Pulmonary artery endothelial cell (primary cell): ENCODE data around the gene FASN. TPM values are rescaled to one million over a fixed set of nuclear protein-coding genes. Genes with fewer than 3 reads are reported as not detected.

Source experiments
- DNase-seq: peaks from one replicate; pipeline ENCODE4 v3.0.0-alpha.2; 2011; ENCODE audit warnings: low read depth, low spot score
- total RNA-seq: library from RNA; depleted of rRNA; stranded (reverse); fragments of >200 nt; gene quantifications from 2 replicates; pipeline ENCODE4 v1.2.3, GENCODE V29; 2014

FASN gene
- total RNA-seq, 1 donor from 2014 or later: 106 TPM

DNA sequence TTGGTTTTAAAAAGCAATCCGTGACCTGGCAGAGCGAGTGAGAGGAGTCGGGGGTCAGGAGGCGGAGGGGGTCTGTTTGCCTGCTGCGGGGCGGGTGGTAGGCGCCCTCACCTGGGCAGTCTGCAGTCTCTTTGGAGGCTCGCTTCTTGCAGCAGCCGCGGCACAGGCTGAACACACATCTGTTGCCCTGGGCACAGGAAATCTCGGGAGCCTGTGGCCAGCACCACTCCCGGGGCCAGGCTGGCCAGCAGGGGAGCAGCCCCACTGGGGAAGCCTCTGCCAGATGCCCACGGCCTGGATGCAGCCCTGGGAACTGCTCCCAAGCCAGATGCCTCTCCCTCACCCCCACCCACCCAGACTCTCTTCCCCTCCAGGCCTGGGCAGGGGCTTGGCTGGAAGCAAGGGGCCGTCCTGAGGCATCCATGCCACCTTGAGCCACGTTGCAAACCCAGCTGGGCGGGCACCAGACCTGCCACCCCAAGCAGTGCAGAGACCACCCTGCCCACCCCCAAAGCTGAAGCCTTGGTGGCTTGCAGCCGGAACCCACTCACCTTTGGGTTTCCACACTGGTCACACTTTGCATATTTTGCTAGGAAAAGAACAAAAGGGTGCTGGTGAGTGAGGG, 39.7 kb downstream of the FASN start:
- no peak for DNase-seq

DNA sequence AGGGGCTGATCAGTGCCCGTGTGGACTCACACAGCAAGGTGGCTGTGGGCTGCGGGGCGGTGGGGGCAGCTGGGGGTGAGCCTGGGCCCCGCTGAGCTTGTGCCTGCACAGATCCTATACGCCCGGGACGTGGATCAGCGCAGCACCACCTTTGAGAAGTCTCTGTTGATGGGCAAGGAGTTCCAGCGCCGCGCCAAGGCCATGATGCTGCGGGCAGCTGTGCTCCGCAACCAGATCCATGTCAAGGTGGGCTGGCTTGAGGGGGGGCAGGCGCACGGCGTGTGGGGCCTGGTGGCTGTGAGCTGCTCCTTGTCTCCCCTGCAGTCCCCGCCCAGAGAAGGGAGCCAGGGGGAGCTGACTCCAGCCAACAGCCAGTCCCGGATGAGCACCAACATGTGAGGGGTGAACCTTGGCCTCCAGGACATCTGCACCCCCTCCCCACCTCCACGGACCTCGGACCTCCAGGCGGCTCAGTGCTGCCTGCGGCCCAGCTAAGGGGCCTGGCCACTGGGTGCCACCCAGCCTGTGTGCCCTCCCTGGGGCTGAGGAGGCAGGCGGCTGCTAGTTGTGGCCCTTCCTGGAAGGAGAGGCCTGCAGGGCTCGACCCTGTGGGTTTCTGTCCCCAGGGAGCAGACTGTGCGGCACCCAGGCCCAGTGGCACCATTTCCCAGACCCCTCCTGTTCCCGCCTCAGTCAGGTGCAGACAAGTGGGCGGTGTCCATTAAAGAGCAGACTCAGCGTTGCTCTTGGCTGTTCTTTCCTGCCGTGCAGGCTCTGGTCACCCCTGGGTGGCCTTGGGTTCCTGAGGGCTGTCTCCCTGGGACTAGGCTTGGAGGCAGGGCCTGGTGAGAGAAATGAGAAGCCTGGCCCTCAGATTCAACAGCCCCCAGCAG, 41.1 kb downstream of the FASN start:
- DNase-seq: no peak

DNA sequence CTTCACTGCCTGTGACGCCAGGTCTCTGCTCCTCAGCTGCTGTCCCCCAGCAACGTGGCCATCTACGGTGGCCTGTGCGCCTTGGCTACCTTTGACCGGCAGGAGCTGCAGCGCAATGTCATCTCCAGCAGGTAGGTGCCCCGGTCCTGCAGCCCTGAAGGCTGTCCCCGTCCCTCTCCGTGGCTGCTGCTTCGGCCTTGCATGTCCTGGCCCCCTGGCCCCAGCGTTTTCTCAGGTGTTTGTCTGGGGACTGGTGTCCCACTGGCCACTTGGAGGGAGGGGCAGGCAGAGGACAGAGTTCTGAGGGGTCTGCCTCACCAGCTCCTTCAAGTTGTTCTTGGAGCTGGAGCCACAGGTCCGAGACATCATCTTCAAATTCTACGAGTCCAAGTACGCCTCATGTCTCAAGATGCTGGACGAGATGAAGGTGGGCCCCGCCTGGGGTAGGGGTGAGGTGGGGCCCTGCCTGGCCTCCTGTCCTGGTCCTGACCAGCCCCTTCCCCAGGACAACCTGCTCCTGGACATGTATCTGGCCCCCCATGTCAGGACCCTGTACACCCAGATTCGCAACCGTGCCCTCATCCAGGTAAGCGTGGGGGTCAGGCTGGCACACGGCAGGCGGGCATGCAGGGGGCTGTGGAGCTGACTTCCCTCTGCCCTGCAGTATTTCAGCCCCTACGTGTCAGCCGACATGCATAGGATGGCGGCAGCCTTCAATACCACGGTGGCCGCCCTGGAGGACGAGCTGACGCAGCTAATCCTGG, 41.9 kb downstream of the FASN start:
- DNase-seq: no peak

DNA sequence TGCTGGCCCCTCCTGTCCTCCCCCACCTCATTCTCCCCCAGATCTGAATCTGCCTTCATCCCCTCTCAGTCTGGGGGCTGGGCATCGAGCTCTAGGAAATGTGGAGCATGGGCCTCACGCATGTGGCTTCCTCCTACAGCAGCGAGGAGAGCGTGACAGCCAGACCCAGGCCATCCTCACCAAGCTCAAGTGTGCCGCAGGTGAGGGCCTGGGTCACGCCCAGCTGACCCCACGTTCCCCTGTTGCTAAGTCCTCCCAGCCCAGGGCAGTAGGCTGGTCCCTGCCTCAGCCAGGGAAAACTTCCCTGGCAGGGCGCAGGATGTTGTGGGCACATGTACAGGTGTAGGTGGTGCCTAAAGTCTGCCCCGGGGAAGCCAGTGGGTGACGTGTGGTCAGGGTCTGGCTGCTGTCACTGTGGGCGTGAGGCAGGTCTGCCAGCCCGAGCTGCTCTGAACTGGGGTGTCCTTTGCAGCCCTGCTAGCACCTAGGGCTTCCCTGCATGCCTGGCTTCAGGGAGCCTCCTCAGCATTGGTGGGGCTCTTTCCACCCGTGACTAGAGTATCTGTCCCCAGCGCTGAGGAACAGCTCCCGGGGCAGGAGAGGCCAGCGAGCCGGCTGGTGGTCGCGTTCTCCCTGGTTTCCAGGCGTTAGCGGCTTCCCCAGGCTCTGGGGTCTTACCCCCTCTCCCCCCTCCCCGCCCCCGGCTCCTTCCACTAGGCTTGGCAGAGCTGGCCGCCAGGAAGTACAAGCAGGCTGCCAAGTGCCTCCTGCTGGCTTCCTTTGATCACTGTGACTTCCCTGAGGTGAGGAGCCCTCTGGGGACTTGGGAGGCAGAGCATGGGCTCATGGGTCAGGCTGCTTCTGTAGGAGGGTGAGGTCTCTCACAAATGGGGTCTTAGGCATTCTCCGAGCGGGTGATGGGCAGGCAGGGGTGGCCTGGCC, 42.7 kb downstream of the FASN start:
- no peak for DNase-seq

DNA sequence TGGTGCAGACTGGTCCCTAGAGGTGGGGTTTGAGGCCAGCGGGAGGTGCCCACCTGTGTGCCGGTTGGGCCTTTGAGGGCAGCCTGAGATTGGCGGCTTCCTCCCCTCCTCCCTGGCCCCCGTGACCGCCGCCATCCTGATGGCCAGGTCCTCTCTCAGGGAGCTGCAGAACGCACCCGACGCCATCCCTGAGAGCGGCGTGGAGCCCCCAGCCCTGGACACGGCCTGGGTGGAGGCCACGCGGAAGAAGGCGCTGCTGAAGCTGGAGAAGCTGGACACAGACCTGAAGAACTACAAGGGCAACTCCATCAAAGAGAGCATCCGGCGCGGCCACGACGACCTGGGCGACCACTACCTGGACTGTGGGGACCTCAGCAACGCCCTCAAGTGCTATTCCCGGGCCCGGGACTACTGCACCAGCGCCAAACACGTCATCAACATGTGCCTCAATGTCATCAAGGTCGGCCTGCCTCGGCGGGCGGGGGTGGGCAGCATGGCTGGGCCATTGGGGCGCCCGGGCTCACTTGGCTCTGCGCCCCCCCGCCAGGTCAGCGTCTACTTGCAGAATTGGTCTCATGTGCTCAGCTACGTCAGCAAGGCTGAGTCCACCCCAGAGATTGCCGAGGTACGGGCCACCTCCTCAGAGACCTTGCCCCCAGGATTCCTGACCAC, 43.5 kb downstream of the FASN start:
- no peak for DNase-seq

DNA sequence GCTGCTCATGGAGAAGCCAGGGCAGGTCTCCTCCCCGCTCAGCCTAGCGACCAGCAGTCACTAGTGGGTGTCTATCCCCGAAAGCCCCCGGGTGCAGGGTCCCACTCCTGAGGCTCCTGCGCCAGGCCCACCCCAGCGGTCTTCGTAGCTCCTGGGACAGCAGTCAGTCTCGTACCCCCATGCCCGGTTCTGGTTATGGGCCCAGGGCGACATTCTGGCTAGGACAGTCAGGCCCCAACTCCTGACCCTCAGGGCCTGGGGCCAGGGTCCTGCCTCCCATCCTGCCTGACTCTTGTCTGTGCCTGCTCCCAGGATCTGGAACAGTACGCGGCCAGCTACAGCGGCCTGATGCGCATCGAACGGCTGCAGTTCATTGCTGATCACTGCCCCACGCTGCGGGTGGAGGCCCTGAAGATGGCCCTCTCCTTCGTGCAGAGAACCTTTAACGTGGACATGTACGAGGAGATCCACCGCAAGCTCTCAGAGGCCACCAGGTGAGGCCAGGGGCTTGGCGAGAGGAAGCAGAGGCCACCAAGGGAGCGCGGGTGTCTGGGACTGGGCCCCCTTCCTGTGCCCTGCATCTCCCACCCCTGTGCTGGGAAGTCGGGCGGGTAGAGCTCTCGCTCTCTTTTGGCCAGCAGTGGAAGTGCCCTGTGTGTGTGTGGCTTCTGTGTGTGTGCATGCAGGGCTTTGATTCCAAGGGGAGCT, 44.3 kb downstream of the FASN start:
- DNase-seq: no peak

DNA sequence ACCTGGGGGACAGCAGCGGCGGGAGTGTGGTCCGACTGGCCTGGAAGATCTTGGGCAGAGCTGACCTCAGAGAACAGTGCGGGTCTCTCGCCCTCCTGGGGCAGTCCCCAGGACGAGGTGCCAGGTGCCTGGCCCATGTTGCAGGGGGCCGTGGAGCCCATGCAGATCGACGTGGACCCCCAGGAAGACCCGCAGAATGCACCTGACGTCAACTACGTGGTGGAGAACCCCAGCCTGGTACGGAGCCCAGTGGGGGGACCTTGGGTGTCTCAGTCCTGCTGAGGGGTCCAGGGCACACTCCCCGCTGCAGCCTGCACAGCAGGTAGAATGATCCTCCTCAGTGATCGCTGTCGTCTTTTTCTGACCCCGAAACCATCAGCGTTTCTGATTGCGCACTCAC, 44.9 kb downstream of the FASN start:
- no peak for DNase-seq

DNA sequence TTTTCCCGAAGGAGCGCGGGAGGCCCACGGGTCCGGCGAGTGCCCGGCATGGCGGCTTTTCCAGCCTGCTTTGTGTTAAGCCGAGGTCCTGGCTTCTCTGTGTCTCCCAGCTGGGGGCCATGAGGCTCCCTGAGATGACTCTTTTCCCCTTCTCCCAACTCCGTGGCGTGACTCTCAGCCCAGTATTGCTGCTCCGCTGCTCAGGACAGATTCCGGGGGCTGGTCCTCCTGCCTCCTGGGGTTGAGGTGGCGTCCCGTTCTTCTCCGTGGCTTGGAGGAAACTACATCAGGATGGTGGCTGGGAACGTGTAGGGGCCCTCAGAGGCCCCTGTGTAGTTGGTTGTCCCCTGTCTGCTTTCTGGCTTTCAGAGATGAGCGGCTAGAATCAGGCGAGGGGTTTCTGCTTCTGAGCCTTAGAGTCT, 45.4 kb downstream of the FASN start:
- DNase-seq: no peak

DNA sequence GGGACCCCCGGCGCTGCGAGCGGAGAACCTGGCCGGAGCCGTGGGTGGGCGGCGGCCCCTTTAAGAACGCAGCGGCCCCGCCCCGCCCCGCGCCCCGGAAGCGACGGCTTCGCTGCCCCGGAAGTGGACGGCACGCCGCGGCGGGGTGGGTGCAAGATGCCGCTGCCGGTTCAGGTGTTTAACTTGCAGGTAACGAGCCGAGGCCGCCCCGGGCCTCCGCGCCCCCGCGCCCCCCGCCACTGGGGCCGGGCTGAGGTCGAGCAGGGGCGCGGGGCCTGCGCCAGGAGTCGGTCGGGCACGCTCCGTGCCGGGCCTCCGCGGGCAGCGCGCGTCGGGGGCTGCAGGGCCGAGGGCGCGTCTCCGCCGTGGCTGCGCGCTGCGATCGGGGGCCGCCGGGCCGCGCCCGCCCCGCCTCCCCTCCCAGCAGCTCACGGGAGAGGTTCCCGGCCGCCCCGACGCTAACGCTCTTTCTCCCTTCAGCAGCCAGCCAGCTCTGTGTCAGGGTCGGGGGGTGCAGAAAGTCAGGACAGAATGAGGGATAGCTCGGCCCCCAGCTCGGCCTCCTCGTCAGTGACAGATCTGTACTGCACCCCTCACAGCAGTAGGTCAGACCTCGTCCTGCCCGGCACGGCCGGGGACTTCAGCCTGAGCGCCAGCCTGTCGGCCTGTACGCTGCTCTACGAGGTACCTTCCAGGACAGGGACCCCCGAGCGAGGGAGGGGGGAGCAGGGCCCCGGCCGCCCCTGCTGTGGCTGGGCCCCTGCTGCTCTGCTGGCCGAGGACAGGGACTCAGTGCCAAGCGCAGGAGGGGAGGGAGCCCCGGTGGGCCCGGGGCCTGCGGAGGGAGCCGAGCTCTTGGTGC, 46.0 kb downstream of the FASN start, which contains the start of the genes GPS1 and RFNG:
TSS of gene GPS1 (plus strand) at position 123 of the 862 bp plus-strand sequence. CDS start at position 157, 34 bp downstream.
TSS of gene RFNG (minus strand) at position 36 of the 862 bp plus-strand sequence. CDS start 45 bp downstream, outside the sequence.
- no peak for DNase-seq

DNA sequence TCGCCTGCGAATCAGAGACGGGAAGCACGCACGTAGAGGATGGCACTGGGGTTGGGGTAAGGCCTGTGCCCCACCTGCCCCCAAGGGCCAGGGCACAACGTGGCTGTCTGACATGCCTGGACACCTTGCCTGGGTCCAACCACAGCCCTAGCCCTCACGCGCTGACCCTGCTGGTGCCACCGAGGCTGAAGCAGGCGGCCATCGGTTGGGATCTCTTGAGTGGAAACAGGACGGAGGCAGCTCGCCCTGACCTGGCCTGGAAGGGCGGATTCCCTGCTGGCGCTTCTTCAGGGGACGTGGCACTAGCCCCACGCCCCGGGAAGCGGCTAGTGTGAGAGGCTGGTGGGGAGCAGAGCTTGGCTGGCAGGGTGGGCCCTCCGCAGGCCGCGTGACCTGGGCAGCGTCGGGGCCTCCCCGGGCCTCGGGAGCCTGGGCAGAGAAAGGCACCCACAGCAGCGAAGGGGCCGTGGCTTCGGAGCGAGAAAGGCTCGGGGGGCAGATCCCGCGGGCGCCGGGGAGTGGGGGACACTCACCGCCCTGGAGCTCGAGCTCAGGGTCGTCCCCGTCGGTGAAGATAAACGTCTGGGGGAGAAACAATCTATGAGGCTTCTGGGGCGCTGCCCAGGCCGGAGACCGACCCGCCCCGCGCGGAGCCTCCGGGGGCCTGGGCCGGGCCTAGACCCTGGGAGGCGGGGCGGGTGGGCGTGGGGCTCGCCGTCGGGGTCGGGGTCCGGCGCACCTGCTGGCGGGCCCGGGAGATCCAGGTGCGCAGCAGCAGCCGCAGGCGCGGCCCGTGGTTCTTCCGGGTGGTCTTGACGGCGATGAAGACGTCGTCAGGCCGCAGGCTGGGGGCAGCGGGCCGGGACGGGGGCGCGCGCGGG, 47.0 kb downstream of the FASN start:
- no peak for DNase-seq

DNA sequence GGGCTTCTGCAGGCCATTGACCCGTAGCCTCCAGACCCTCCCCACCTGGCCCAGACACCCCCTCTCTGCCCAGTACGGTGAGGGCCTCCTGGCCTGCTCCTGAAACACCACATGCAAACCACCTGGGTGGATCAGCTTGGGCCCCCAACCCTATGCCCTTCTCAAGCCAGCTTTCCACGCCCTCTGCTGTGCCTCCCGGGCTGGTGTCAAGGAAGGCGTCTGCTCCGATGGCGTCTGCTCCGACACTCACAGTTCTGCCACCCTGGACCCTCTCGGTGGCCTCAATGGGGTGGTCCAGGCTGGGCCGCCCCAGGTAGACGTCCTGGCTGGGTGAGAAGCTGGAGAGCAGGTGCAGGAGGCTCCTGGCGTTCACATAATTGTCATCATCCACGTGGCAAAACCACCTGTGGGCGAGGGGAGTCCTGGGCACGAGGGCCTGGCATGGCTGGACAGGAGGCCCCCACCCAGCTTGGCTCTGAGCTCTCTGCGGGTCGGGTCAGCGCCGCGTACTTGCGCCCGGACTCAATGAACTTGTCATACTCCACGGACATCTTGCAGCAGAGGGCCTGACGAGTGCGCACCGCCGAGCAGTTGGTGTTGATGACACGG, 47.8 kb downstream of the FASN start:
- no peak for DNase-seq

DNA sequence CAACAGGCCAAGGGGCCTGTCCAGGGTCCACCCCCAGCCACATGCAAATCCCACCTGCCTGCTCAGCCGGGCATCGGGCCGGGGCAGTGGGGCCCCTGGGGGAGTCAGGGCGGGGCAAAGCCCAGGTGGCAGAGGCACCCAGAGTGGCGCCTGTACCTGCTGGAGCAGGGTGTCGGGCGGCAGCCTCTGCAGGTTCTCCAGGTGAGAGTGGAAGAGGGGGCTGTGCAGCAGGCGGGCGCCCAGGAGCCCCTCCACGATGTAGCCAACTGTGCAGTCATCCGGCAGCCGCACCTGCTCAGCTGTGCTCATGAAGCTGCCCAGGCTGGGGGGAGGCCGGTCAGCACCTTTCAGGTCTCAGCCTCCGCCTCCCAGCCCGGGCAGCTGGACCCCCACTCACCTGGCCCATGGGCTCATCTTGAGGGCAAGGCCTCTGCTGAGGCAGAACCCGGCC, 48.5 kb downstream of the FASN start:
- DNase-seq: no peak

DNA sequence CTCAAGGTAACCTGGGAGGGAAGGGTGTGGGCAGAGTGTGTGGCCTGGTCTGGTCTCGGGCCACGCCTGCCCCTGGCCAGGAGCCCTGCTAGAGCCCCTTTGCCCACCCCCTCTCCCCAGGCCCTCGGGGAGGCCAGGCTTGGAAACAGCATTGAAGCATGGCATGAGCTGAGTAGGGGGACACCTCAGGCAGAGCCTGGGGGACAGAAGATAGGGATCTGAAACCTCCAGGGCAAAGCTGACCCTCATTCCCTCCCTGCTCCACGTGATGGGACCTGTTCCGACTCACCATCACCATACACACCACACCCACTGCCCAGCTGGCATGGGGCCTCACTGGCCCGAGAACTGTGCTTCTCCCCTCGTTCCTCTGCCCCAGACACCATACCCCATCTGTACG, 48.9 kb downstream of the FASN start:
- no peak for DNase-seq

DNA sequence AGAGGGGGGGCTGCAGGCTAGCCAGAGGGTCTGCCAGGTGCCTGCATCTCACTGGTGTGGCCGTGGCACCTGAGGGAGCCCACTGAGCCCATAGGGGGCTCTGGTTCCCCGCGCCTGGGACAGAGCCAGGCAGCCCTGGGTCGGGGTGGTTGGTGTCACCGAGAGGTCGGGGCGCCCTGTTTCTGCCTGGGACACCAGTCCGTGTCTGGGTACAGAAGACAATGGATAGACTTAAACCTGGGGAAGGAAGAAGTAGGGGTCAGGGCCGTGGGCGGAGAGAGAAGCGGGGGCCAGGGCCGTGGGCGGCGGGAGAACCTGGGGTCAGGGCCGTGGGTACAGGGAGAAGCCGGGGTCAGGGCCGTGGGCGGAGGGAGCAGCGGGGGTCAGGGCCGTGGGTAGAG, 49.5 kb downstream of the FASN start:
- no peak for DNase-seq

DNA sequence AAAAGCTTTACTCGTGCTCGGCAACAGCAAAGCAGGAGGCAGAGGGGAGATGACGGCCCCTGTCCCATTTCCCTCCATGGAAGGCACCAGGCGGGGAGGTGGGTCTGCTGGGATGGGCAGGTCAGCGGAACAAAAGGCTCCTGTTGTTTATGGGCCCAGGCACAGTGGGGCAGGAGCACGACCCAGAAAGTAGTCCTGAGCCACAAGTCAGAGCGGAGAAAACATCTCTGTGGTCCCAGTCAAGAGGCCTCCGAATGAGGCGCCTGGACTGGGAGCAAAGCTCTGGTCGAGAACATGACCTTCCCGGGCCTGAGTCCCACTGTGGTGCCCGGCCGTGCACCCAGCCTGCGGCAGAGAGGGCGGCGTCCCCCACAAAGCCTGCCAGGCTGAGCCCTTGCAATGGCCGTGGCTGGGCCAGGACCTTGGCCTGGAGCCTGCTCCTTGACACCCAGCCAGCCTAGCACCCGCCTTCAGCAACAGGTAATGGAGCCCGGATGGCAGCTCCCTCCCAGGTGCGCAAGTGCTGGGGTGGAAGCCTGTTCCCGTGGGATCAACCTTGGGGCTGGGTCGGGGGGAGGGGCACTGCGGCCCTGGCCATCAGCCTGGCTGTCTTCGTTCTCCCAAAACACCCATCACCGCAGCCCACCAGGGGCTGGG, 50.0 kb downstream of the FASN start:
- no peak for DNase-seq

DNA sequence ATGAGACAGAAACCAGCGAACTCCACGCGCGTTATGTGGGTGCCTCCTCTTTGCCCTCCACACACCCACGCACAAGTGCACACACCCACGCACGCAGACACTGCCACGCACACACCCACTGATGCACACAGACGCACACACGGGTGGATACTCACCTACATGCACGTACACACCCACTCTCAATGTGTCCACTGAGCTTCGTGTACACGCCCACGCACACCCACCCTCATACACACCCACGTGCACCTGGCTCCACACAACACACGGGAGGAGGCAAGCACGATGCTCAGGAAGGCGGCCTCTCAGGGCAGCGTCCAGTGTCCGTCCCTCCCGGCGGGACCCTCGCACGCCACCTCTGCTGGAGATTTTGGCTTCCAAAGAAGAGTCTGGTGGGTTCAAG, 50.7 kb downstream of the FASN start:
- DNase-seq: no peak

DNA sequence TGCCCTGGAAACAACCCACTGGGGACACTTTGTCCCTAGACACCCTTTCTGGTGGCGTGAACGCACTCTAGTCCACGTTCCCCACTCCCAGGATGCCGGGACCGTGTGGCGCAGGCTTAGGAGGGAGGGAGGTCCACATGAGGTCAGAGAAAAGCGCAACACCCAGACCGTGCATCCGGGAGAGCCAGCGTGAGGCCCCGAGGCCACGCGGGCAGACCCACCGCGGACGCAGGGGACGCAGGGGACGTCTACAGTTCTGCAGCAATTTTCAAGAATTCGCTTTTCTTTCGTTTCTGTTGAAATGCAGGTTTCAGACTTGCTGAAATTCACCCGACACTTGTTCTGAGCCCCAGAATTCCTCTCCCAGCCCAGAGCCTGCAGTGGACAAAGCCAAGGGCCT, 51.1 kb downstream of the FASN start:
- DNase-seq: no peak
